Measurements from ENCODE around the gene STX19.
A peak's percentile ranks its signal among the peaks of the same experiment; 100 is the strongest.

Gene STX19, protein sequence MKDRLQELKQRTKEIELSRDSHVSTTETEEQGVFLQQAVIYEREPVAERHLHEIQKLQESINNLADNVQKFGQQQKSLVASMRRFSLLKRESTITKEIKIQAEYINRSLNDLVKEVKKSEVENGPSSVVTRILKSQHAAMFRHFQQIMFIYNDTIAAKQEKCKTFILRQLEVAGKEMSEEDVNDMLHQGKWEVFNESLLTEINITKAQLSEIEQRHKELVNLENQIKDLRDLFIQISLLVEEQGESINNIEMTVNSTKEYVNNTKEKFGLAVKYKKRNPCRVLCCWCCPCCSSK

DNA sequence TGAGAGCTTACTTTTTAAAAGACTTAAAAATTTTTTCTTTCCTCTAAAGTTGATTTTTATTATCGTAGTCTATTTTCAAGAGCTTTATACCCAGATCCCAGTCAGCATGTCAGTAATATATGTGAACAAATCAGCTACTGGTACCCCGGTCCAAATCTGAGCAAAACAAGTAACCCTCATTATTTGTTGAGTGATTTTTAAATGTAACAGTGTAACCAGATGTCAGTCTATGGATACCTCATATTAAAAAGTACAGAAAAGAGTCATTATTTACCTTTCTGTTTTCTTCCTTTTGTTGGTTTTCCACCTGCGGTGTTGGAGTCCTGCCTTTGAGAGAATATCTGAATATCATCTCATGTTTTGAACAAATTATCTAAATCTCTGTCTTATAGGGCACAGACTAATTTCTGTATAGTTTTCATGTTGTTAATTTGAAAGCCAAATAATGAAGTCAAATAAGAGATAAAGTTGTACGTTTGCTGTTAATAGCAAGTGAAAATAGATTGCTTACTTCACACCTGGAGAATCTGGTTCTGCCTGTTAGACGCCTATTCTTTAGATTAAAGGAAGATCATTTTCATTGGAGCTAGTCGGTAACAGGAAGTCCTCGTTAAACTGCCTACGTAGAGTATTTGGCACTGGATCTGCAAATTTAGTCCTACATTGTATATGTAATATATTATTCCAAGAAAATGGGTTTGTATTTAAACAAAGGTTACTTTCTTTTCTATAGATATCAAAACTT is at the start of gene STX19:
Gene STX19, minus strand, starts transcription at position 505 of the 745 bp plus-strand sequence. CDS start 13,328 bp downstream, outside the sequence.
- Histone ChIP-seq H3K9me3 (replicated peaks; ENCODE audit: insufficient read depth, low read length) (no peaks in the 10 kb centered on the region), H3F3A (ENCODE audit: insufficient read depth, low read length) (no peaks in the 10 kb centered on the region), H3K9ac (ENCODE audit: low read length) (no peak within 1 kb of the TSS), H3K36me3 (replicated peaks; ENCODE audit: insufficient read depth, low read length) (no peaks in the 10 kb centered on the region), H3K27me3 (replicated peaks; ENCODE audit: insufficient read depth, low read length) (no peaks in the 10 kb centered on the region), H3K4me3 (ENCODE audit: low read length) (no peak within 1 kb of the TSS), H2AFZ (ENCODE audit: low read length) (no peak within 1 kb of the TSS), H3K79me2 (ENCODE audit: low read length) (no peaks in the 10 kb centered on the region), H3K27ac (ENCODE audit: low read length) (no peak within 1 kb of the TSS), H3K4me1 (ENCODE audit: low read length) (no peaks in the 10 kb centered on the region), H3K4me2 (ENCODE audit: low read depth, low read length) (no peak within 1 kb of the TSS), H4K20me1 (ENCODE audit: insufficient read depth, low read length) (no peaks in the 10 kb centered on the region), H3K9me2 (replicated peaks; ENCODE audit: insufficient read depth, low read length) (no peaks in the 10 kb centered on the region)
- no peak for TF ChIP-seq EZH2 (optimal IDR thresholded peaks at IDR 0.05; ENCODE audit: low read depth, low read length)
- no peak for TF ChIP-seq EZH2phosphoT487 (IDR thresholded peaks at IDR 0.05; ENCODE audit: low read length)
- TF ChIP-seq, protein P1, sequence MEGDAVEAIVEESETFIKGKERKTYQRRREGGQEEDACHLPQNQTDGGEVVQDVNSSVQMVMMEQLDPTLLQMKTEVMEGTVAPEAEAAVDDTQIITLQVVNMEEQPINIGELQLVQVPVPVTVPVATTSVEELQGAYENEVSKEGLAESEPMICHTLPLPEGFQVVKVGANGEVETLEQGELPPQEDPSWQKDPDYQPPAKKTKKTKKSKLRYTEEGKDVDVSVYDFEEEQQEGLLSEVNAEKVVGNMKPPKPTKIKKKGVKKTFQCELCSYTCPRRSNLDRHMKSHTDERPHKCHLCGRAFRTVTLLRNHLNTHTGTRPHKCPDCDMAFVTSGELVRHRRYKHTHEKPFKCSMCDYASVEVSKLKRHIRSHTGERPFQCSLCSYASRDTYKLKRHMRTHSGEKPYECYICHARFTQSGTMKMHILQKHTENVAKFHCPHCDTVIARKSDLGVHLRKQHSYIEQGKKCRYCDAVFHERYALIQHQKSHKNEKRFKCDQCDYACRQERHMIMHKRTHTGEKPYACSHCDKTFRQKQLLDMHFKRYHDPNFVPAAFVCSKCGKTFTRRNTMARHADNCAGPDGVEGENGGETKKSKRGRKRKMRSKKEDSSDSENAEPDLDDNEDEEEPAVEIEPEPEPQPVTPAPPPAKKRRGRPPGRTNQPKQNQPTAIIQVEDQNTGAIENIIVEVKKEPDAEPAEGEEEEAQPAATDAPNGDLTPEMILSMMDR (IDR thresholded peaks at IDR 0.05; ENCODE audit: low read length), result no peak
- no peak for DNase-seq

DNA sequence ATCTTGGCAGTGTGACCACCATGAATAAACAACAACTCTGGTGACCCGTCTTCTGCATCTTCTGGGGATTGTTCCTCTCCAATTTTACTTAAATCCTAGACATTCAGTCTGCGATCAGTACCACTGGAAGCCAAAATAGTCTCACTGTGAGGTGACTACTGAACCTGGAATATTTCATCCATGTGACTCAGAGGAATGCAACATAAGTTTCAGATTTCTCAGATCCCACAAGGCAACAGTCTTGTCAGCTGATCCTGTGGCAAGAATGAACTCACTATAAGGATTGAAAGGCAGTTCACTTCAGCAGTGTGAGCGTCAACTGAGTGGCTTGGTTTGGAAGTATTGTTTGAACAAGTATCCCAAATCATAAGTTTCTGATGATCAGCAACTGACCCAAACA is 47.7 kb upstream of the STX19 start:
- Histone ChIP-seq H3K4me1 (ENCODE audit: low read length) (peaks cover 1% of the 10 kb centered on the region; the same call in 1 of the 2 replicates), H3K9me2 (replicated peaks; ENCODE audit: insufficient read depth, low read length) (no peaks in the 10 kb centered on the region), H3F3A (ENCODE audit: insufficient read depth, low read length) (no peaks in the 10 kb centered on the region), H3K4me2 (ENCODE audit: low read depth, low read length) (no peak overlapping the region), H2AFZ (ENCODE audit: low read length) (no peak overlapping the region), H3K27me3 (replicated peaks; ENCODE audit: insufficient read depth, low read length) (no peaks in the 10 kb centered on the region), H3K9me3 (replicated peaks; ENCODE audit: insufficient read depth, low read length) (no peaks in the 10 kb centered on the region), H3K36me3 (replicated peaks; ENCODE audit: insufficient read depth, low read length) (no peaks in the 10 kb centered on the region), H3K79me2 (ENCODE audit: low read length) (0 out of 2 replicates have a peak, but pooled peaks cover 4% of the 10 kb centered on the region), H4K20me1 (ENCODE audit: insufficient read depth, low read length) (no peaks in the 10 kb centered on the region), H3K27ac (ENCODE audit: low read length) (no peak overlapping the region), H3K9ac (ENCODE audit: low read length) (no peak overlapping the region), H3K4me3 (ENCODE audit: low read length) (no peak overlapping the region)
- no peak for DNase-seq
- TF ChIP-seq EZH2phosphoT487 (IDR thresholded peaks at IDR 0.05; ENCODE audit: low read length), result no peak
- TF ChIP-seq EZH2 (optimal IDR thresholded peaks at IDR 0.05; ENCODE audit: low read depth, low read length), result no peak
- TF ChIP-seq, protein P1 (IDR thresholded peaks at IDR 0.05; ENCODE audit: low read length), result no peak

DNA sequence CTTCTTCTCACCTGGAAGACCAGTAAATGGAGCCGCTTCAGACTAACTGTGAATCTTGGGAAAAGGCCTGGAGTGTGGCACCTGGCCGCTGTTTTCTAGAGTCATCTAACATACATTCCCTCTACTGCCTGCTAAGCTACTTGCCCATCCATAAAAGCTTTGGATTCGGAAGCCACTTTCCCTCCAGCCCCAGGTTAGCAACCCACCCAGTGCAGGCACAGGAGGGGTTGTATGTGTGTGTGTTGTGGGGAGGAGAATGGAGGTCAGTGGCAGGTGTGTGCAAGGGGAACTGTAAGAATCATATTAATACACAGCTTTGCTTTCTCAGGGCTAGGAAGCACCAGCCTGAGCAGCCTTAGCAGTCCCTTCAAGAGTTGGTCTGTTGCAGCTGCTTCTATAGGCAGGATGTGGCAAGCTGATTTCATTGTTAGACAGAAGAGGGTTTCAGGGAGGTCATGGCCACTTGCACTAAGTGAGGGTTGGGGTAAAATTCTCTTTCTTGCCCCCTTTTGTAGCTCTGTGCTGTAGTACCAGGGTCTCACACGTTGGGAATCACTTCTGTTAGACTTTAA is 43.4 kb upstream of the STX19 start:
- no peak overlapping the region for H3K4me3 ChIP-seq (ENCODE audit: low read length)
- peaks cover 12% of the 10 kb centered on the region for H3F3A ChIP-seq (ENCODE audit: insufficient read depth, low read length)
- H3K4me2 ChIP-seq (ENCODE audit: low read depth, low read length), result no peak overlapping the region
- H3K79me2 ChIP-seq (ENCODE audit: low read length), result 0 out of 2 replicates have a peak, but pooled peaks cover 9% of the 10 kb centered on the region
- H3K27me3 ChIP-seq (replicated peaks; ENCODE audit: insufficient read depth, low read length), result no peaks in the 10 kb centered on the region
- H3K27ac ChIP-seq (ENCODE audit: low read length), result no peak overlapping the region
- H3K4me1 ChIP-seq (ENCODE audit: low read length), result peaks cover 20% of the 10 kb centered on the region
- no peak overlapping the region for H2AFZ ChIP-seq (ENCODE audit: low read length)
- TF ChIP-seq, protein P1 (IDR thresholded peaks at IDR 0.05; ENCODE audit: low read length), result no peak
- TF ChIP-seq EZH2phosphoT487 (IDR thresholded peaks at IDR 0.05; ENCODE audit: low read length) (no peak), EZH2 (optimal IDR thresholded peaks at IDR 0.05; ENCODE audit: low read depth, low read length) (no peak)
- no peak overlapping the region for H3K9ac ChIP-seq (ENCODE audit: low read length)
- no peaks in the 10 kb centered on the region for H3K36me3 ChIP-seq (replicated peaks; ENCODE audit: insufficient read depth, low read length)
- DNase-seq, result peak; percentile 47
- no peaks in the 10 kb centered on the region for H3K9me3 ChIP-seq (replicated peaks; ENCODE audit: insufficient read depth, low read length)
- H4K20me1 ChIP-seq (ENCODE audit: insufficient read depth, low read length), result no peaks in the 10 kb centered on the region
- H3K9me2 ChIP-seq (replicated peaks; ENCODE audit: insufficient read depth, low read length), result no peaks in the 10 kb centered on the region

All from MM.1S (cell line).